Right lobe of liver (tissue), 6 donors: ENCODE results near the gene IGSF21. TPM values are rescaled to one million over a fixed set of nuclear protein-coding genes. Genes with fewer than 3 reads are reported as not detected.

ENCODE experiments used
- ATAC-seq, 4 donors: fragments of 200-7000 bp; cut with Tn5 transposase; one replicate each; pipeline ENCODE4 v1.9.1; 2020; ENCODE audit warnings: mild to moderate bottlenecking in 4 of 4, moderate library complexity in 4 of 4
- DNase-seq, 3 donors: peaks; one replicate each; pipeline ENCODE4 v3.0.0-alpha.2; 2020
- H3K27ac ChIP-seq, 3 donors: fragments of 200-600 bp; one replicate each; pipeline ENCODE4 v1.8.0; 2022
- H3K27me3 ChIP-seq, 2 donors: fragments of 200-600 bp; one replicate each; pipeline ENCODE4 v1.8.0; 2022
- H3K36me3 ChIP-seq, 4 donors: fragments of 200-600 bp; sonication (generic) in 1 of 4; one replicate each; pipeline versions ENCODE4 v1.5.1 to v1.8.0; 2017 to 2022; ENCODE audit warnings: control low read depth in 1 of 4
- H3K4me1 ChIP-seq, 4 donors: fragments of 200-600 bp; sonication (generic) in 1 of 4; one replicate each; pipeline versions ENCODE4 v1.5.1 to v1.8.0; 2017 to 2022; ENCODE audit warnings: control low read depth in 1 of 4
- H3K4me3 ChIP-seq, 3 donors: fragments of 200-600 bp; one replicate each; pipeline ENCODE4 v1.8.0; 2022
- H3K9me3 ChIP-seq, 4 donors: fragments of 200-600 bp; sonication (generic) in 1 of 4; one replicate each; pipeline versions ENCODE4 v1.5.1 to v1.8.0; 2017 to 2022; ENCODE audit warnings: control low read depth in 1 of 4
- POLR2A ChIP-seq: fragments of 450-650 bp; IDR thresholded peaks from one replicate; pipeline ENCODE4 v1.6.1; 2017; ENCODE audit warnings: antibody characterized with exemption, mild to moderate bottlenecking
- WGBS: methylation state at CpG from one replicate; pipeline ENCODE4 v1.1.6; 2018; ENCODE audit warnings: low coverage, low lambda C conversion rate; ENCODE audit not compliant: insufficient coverage; ENCODE audit errors: missing lambda C conversion rate; 5-methylcytosine and 5-hydroxymethylcytosine counted together
- intact Hi-C, 2 donors: fragments of 100-400 bp; cut with DNase I; formaldehyde crosslinking; loops; one replicate each; pipeline versions ENCODE4 v1.11.2 to v1.14.1; 2022
- total RNA-seq, 6 experiments: library from RNA; depleted of rRNA in 2 of 6; stranded (reverse); fragments of >200 nt in 2 of 6; fragmentation: NEBNext Ultra II Directional in 3 of 6; extraction: Animal tissue kit (Norgen Biotek cat#: 25700) in 3 of 6; gene quantifications; one replicate each; pipeline versions ENCODE4 v1.1.0 to v1.2.4, GENCODE V29; 2016 to 2023
- TF ChIP-seq, protein P1 (sequence below), 4 donors: fragments of 200-600 bp in 3 of 4; fragments of 450-650 bp in 1 of 4; IDR thresholded peaks; one replicate each; pipeline versions ENCODE4 v1.5.1 to v1.8.0; 2016 to 2022; ENCODE audit warnings: antibody characterized with exemption in 4 of 4, mild to moderate bottlenecking in 2 of 4
- donor health status: DM: no; HTN: yes; CAD: no.
- donor health status: DM: no; HTN: no; CAD: no.
- donor health status: DM: no; HTN: no; CAD: no.
- donor health status: DM: no; HTN: yes; CAD: no.
- donor health status: DM: no; HTN: yes; CAD: no.

IGSF21 gene
- total RNA-seq, 6 experiments from 2014 or later: 0.34 to 2.0 (median 0.71) TPM

GRCh38 chr1:18279351-18280074 lies 171.9 kb downstream of the IGSF21 start:
- Histone ChIP-seq H3K27ac (no peak overlapping the region), H3K36me3 (no peaks in the 10 kb centered on the region), H3K9me3 (no peaks in the 10 kb centered on the region), H3K4me3 (no peak overlapping the region), H3K27me3 (no peaks in the 10 kb centered on the region), H3K4me1 (no peaks in the 10 kb centered on the region)
- ATAC-seq (no peak), DNase-seq (no peak)
- TF ChIP-seq, protein P1, sequence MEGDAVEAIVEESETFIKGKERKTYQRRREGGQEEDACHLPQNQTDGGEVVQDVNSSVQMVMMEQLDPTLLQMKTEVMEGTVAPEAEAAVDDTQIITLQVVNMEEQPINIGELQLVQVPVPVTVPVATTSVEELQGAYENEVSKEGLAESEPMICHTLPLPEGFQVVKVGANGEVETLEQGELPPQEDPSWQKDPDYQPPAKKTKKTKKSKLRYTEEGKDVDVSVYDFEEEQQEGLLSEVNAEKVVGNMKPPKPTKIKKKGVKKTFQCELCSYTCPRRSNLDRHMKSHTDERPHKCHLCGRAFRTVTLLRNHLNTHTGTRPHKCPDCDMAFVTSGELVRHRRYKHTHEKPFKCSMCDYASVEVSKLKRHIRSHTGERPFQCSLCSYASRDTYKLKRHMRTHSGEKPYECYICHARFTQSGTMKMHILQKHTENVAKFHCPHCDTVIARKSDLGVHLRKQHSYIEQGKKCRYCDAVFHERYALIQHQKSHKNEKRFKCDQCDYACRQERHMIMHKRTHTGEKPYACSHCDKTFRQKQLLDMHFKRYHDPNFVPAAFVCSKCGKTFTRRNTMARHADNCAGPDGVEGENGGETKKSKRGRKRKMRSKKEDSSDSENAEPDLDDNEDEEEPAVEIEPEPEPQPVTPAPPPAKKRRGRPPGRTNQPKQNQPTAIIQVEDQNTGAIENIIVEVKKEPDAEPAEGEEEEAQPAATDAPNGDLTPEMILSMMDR (IDR thresholded peaks at IDR 0.05): no peak
- no peak for TF ChIP-seq POLR2A
- intact Hi-C loops: no loop called here
- 81% methylated on average over 2 of the region's 15 CpGs for WGBS

- Histone ChIP-seq H3K36me3 (no peaks in the 10 kb centered on the region), H3K4me1 (no peaks in the 10 kb centered on the region), H3K27me3 (no peaks in the 10 kb centered on the region), H3K27ac (no peak overlapping the region), H3K4me3 (no peak overlapping the region), H3K9me3 (no peaks in the 10 kb centered on the region)
- 71% methylated on average over 5 of the region's 5 CpGs for WGBS
- ATAC-seq (no peak), DNase-seq (no peak)
- TF ChIP-seq, protein P1 (IDR thresholded peaks at IDR 0.05): no peak
- TF ChIP-seq POLR2A: no peak
- intact Hi-C loops: no loop called here
Measured at GRCh38 chr1:18280956-18281355, 173.4 kb downstream of the IGSF21 start.

GRCh38 chr1:18282851-18283600 lies 175.4 kb downstream of the IGSF21 start:
- ATAC-seq (no peak), DNase-seq (no peak)
- H3K4me3 ChIP-seq: no peak overlapping the region
- no peaks in the 10 kb centered on the region for H3K27me3 ChIP-seq
- no peak overlapping the region for H3K27ac ChIP-seq
- WGBS: 54% methylated on average over 5 of the region's 13 CpGs
- no peaks in the 10 kb centered on the region for H3K36me3 ChIP-seq
- intact Hi-C loops: no loop called here
- H3K9me3 ChIP-seq: no peaks in the 10 kb centered on the region
- TF ChIP-seq, protein P1 (IDR thresholded peaks at IDR 0.05): no peak
- no peak for TF ChIP-seq POLR2A
- no peaks in the 10 kb centered on the region for H3K4me1 ChIP-seq

- Histone ChIP-seq H3K4me3 (no peak overlapping the region), H3K27ac (no peak overlapping the region), H3K9me3 (no peaks in the 10 kb centered on the region), H3K36me3 (no peaks in the 10 kb centered on the region), H3K27me3 (no peaks in the 10 kb centered on the region), H3K4me1 (no peaks in the 10 kb centered on the region)
- ATAC-seq (no peak), DNase-seq (no peak)
- 55% methylated on average over 13 of the region's 13 CpGs for WGBS
- TF ChIP-seq, protein P1 (IDR thresholded peaks at IDR 0.05): no peak
- intact Hi-C loops: no loop called here
Measured at GRCh38 chr1:18283601-18284385, 176.2 kb downstream of the IGSF21 start.
